DOHH2 (cell line): Measurements from ENCODE around the gene CCDC88C.

ENCODE experiments used
- H3F3A ChIP-seq: fragments of 200-600 bp; sonication (generic), shearing (Covaris generic); 2 replicates; pipeline ENCODE4 v1.6.0; 2016; ENCODE audit warnings: antibody characterized with exemption, mild to moderate bottlenecking; ENCODE audit not compliant: control insufficient read depth, insufficient read depth
- H3K27ac ChIP-seq: fragments of 200-600 bp; sonication (generic); 2 replicates; pipeline ENCODE4 v1.5.1; 2014; ENCODE audit warnings: low read depth, mild to moderate bottlenecking, low read length, moderate library complexity
- H3K27me3 ChIP-seq: fragments of 200-600 bp; sonication (generic); 2 replicates; pipeline ENCODE4 v1.6.1; 2014; ENCODE audit warnings: mild to moderate bottlenecking, low read length, mixed read lengths; ENCODE audit not compliant: control insufficient read depth
- H3K36me3 ChIP-seq: fragments of 200-600 bp; sonication (generic); 2 replicates; pipeline ENCODE4 v1.6.1; 2014; ENCODE audit warnings: mild to moderate bottlenecking, low read length, moderate library complexity, mixed read lengths; ENCODE audit not compliant: control insufficient read depth
- H3K4me1 ChIP-seq: fragments of 200-600 bp; sonication (generic); 2 replicates; pipeline ENCODE4 v1.6.1; 2014; ENCODE audit warnings: mild to moderate bottlenecking, low read length, mixed read lengths; ENCODE audit not compliant: control insufficient read depth
- H3K4me2 ChIP-seq: fragments of 200-600 bp; sonication (generic); 2 replicates; pipeline ENCODE4 v1.6.0; 2014; ENCODE audit warnings: mild to moderate bottlenecking, low read length, moderate library complexity
- H3K4me3 ChIP-seq: fragments of 200-600 bp; sonication (generic); 2 replicates; pipeline ENCODE4 v1.5.1; 2014; ENCODE audit warnings: mild to moderate bottlenecking, low read length, mixed read lengths
- H3K79me2 ChIP-seq: fragments of 200-600 bp; sonication (generic); 2 replicates; pipeline ENCODE4 v1.6.1; 2014; ENCODE audit warnings: mild to moderate bottlenecking, low read length, mixed read lengths; ENCODE audit not compliant: control insufficient read depth
- H3K9me2 ChIP-seq: fragments of 200-600 bp; sonication (generic); replicated peaks from 2 replicates; pipeline ENCODE4 v1.6.1; 2014; ENCODE audit warnings: mild to moderate bottlenecking, low read length, mixed read lengths; ENCODE audit not compliant: control insufficient read depth
- H3K9me3 ChIP-seq: fragments of 200-600 bp; sonication (generic); 2 replicates; pipeline ENCODE4 v1.6.1; 2014; ENCODE audit warnings: antibody characterized with exemption, low read length, mixed read lengths; ENCODE audit not compliant: control insufficient read depth, insufficient read depth
- H4K20me1 ChIP-seq: fragments of 200-600 bp; sonication (generic); 2 replicates; pipeline ENCODE4 v1.6.0; 2014; ENCODE audit warnings: low read depth, mild to moderate bottlenecking, antibody characterized with exemption, low read length, moderate library complexity; ENCODE audit not compliant: control insufficient read depth, insufficient read depth
- EZH2phosphoT487 ChIP-seq: fragments of 200-600 bp; sonication (generic); IDR thresholded peaks from 2 replicates; pipeline ENCODE4 v1.6.1; 2017; ENCODE audit warnings: borderline replicate concordance, mild to moderate bottlenecking, antibody characterized with exemption, low read length, moderate library complexity, mixed read lengths
- TF ChIP-seq, protein P1 (sequence below): fragments of 200-600 bp; sonication (generic); IDR thresholded peaks from one replicate; pipeline ENCODE4 v1.5.1; 2014; ENCODE audit warnings: antibody characterized with exemption, mild to moderate bottlenecking, low read depth, low read length; ENCODE audit not compliant: poor library complexity, severe bottlenecking

The CCDC88C gene

DNA sequence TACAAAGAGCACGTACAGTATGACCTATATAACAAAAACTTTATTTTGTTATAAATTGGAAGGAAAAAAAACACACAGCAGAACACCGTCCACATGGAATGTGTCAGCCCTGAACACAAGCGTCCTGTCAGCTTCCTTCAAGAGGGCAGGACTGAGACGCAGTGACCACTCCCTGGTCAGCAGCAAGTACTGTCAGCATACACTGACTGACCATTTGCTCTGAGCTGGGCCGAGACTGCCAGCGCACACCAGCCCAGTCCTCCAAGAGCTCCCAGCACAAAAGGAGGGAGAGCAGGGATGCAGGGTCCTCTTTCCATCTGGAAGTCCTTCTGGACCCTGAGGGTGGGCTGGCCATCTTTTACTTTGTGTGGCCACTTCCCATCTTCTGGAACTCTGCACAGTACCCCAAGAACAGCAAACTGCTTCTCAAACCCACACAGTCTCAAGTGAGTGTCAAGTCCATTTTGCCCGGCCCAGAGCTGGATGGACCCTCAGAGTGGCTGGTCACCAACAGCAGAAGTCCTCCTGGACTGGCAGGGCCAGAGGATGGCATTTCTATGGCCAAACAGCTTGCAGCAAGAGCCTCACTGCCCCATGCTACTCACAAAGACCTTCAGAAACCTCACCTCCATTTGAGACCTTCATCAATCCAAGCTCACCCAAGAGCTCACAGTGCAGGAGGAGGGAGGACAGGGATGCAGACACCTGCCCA is 11.7 kb downstream of the CCDC88C start:
- H3K9me3 ChIP-seq = no peaks in the 10 kb centered on the region
- H3K79me2 ChIP-seq = peaks cover 98% of the 10 kb centered on the region
- peaks cover 87% of the 10 kb centered on the region for H3K4me1 ChIP-seq
- H3F3A ChIP-seq = peaks cover 9% of the 10 kb centered on the region
- no peak overlapping the region for H3K27ac ChIP-seq
- no peak overlapping the region for H3K4me3 ChIP-seq
- peaks cover 31% of the 10 kb centered on the region; the same call in 1 of the 2 replicates for H4K20me1 ChIP-seq
- no peaks in the 10 kb centered on the region for H3K9me2 ChIP-seq
- H3K4me2 ChIP-seq = peak overlapping the region; percentile 37; the same call in 1 of the 2 replicates
- TF ChIP-seq, protein P1, sequence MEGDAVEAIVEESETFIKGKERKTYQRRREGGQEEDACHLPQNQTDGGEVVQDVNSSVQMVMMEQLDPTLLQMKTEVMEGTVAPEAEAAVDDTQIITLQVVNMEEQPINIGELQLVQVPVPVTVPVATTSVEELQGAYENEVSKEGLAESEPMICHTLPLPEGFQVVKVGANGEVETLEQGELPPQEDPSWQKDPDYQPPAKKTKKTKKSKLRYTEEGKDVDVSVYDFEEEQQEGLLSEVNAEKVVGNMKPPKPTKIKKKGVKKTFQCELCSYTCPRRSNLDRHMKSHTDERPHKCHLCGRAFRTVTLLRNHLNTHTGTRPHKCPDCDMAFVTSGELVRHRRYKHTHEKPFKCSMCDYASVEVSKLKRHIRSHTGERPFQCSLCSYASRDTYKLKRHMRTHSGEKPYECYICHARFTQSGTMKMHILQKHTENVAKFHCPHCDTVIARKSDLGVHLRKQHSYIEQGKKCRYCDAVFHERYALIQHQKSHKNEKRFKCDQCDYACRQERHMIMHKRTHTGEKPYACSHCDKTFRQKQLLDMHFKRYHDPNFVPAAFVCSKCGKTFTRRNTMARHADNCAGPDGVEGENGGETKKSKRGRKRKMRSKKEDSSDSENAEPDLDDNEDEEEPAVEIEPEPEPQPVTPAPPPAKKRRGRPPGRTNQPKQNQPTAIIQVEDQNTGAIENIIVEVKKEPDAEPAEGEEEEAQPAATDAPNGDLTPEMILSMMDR = no peak
- TF ChIP-seq EZH2phosphoT487 = no peak
- no peaks in the 10 kb centered on the region for H3K27me3 ChIP-seq
- H3K36me3 ChIP-seq = peaks cover 73% of the 10 kb centered on the region

DNA sequence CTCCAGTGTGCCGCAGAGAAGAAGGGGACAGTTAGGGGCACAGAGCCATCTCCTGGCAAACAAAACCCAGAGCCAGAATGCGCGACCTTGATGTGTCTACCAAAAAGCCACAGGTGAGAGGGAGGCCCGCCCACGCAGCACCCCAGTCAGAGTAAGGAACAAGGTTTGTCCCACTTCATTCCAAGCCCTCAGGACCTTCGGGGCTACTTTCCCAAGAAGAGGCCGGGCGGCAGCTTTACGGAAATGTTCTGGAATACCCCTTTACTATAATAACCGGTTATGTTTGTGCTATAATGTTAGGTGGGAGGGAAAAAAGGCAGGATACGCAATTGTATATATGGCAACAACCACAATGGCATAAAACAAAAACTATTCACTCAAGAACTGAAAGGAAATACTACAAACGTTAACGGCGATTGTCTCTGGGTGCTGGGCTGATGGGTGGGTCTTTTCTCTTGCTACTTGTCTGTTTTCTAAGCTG is 12.3 kb downstream of the CCDC88C start:
- H3K79me2 ChIP-seq = peaks cover 98% of the 10 kb centered on the region
- H4K20me1 ChIP-seq = peaks cover 32% of the 10 kb centered on the region
- no peaks in the 10 kb centered on the region for H3K9me3 ChIP-seq
- no peaks in the 10 kb centered on the region for H3K9me2 ChIP-seq
- peaks cover 87% of the 10 kb centered on the region for H3K4me1 ChIP-seq
- TF ChIP-seq, protein P1 = no peak
- TF ChIP-seq EZH2phosphoT487 = no peak
- H3K4me3 ChIP-seq = no peak overlapping the region
- H3K27ac ChIP-seq = no peak overlapping the region
- H3K27me3 ChIP-seq = no peaks in the 10 kb centered on the region
- peaks cover 15% of the 10 kb centered on the region for H3F3A ChIP-seq
- peak overlapping the region; percentile 37; the same call in 1 of the 2 replicates for H3K4me2 ChIP-seq
- peaks cover 73% of the 10 kb centered on the region for H3K36me3 ChIP-seq

GRCh38 chr14:91402771-91403600 is 14.6 kb downstream of the CCDC88C start:
- Histone ChIP-seq H3K27me3 (no peaks in the 10 kb centered on the region), H3K9me3 (no peaks in the 10 kb centered on the region), H3K9me2 (no peaks in the 10 kb centered on the region), H4K20me1 (peaks cover 35% of the 10 kb centered on the region), H3K4me1 (peaks cover 93% of the 10 kb centered on the region), H3K79me2 (peaks cover 98% of the 10 kb centered on the region), H3K36me3 (peaks cover 58% of the 10 kb centered on the region), H3K27ac (peak overlapping the region; percentile 46), H3K4me2 (peak overlapping the region; percentile 55), H3K4me3 (peak overlapping the region; percentile 19), H3F3A (peaks cover 17% of the 10 kb centered on the region)
- TF ChIP-seq, protein P1 = no peak
- TF ChIP-seq EZH2phosphoT487 = no peak
